HG03196 (cell line): Measurements from ENCODE around the gene SGK1.
"Not testable (repeated sequence)": the region's sequence is repeated elsewhere in the genome, so short reads cannot be mapped to it uniquely, and the experiment has no call there.

Experiments used
- ATAC-seq: cut with Tn5 transposase; IDR thresholded peaks from one replicate; pipeline ENCODE4 v1.9.1; 2021; ENCODE audit not compliant: unreplicated experiment

The SGK1 gene

GRCh38 chr6:134328792-134329191 is 10.9 kb upstream of the SGK1 start:
- no peak for ATAC-seq

DNA sequence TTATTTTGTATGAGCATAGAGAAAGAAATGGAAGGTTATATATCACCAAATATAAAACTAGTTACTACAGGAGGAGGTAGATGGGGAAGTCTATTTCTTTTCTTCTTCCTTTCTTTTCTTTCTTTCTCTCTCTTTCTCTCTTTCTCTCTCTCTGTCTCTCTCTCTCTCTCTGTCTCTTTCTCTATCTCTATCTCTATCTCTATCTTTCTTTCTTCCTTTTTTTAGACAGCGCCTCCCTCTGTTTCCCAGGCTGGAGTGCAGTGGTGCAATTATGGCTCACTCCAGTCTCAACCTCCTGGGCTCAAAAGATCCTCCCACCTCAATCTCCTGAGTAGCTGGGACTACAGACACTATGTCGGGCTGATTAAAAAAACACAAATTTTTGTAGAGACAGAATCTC is 10.2 kb upstream of the SGK1 start:
- ATAC-seq, result no peak

- ATAC-seq, result not testable (repeated sequence)
Measured at GRCh38 chr6:134326192-134326591, 8.3 kb upstream of the SGK1 start.

GRCh38 chr6:134324766-134325165 is 6.9 kb upstream of the SGK1 start:
- no peak for ATAC-seq

DNA sequence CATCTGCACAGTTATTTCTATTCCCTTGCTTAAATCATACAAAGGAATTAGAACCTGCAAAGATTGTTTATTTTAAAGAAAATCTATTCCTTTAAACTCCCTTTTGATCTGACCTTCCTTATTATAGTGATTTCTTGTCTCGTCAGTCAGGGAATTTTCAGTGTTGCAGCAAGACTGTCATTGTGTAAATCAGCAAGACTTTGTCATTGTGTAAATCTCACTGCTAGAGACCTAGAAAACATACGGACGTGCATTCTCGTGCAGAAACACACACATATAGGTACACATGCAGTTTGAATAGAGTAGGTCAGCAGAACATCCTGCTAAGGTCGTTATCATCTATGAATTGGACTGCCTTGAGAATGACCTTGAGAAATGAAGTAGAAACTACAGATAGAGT is 6.2 kb upstream of the SGK1 start:
- no peak for ATAC-seq

DNA sequence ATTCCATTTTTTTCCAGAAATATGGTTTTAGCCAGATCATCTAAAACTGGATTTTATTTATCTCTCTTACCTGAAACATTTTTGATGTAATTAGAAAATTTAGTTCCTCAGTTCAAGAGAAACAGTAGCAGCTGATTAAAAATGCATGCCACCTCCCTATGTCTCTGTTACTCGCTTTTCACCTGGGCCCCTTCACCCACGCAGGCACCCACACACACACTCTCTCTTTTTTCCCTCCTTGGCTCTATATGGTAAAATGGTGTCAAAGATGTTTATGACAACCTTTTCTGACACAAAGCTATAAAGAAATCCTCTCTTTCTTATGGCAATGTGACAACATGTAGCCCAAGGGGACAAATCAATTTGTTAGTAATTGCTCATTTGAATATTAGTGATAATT is 5.8 kb upstream of the SGK1 start:
- ATAC-seq, result no peak

DNA sequence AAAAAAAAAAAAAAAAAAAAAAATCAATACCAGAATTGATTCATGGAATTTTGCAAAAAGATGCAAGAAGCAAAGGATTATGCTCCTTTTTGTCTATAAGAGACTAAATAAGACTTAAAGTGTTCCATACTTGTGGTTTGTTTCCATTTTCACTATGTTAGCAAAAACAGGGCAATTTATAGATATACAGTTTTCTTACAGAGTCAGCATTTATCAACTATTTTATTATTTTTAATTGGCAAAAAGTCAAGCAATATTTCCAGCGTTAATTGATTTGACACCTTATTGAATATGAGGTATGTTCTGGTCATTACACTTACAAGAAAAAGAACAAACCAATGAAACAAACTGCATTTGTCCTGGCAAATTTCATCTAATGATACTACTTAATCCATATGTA is 5.4 kb upstream of the SGK1 start:
- no peak for ATAC-seq

- no peak for ATAC-seq
Measured at GRCh38 chr6:134322216-134322615, 4.3 kb upstream of the SGK1 start.

GRCh38 chr6:134321246-134321645 is 3.3 kb upstream of the SGK1 start:
- no peak for ATAC-seq

DNA sequence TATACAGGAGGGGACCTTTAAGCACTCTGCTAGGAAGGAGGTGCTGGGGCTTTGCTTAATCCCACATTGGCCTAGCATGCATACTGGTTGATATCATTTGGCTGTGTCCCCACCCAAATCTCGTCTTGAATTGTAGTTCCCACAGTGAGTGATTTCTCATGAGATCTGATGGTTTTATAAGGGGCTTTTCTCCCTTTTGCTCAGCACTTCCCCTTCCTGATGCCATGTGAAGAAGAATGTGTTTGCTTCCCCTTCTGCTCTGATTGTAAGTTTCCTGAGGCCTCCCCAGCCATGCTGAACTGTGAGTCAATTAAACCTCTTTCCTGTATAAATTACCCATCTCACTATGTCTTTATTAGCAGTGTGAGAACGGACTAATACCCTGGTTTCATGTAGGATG is 1.8 kb upstream of the SGK1 start:
- ATAC-seq, result not testable (repeated sequence)

- ATAC-seq, result no peak
Measured at GRCh38 chr6:134318974-134319281, 1.0 kb upstream of the SGK1 start.

DNA sequence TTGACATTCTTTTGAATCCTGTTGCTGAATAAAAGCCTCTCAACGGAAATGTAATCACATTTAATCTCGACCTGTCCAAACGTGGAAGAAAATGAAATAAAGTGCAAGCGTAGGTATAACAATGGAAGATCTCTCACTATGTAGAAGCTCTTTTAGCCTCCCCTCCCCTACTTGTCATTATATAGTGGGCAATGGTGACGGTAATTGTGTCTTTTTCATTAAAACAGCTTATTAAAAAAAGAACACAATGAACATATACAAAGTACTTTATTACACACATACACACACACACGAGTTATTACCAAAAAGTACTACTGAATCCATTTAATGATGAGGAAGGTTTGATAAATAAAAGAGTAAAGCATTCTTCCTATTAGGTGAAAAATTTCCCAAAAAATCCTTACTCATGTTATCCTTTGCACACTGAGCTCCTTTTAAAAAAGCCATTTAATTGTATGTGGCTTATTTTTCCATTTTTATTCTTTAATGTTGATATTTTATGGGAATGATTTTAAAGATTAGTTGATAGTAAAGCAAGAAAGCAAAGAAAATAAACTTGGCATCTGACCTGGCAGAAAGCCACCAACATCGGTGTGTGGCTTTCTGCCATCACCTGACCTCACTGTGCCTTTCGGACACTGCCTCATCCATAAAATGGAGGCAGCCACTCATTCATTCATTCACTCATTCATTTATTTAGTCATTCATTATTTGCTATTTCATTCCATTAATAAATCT is 493 bp upstream of the SGK1 start:
- ATAC-seq, result no peak

- no peak for ATAC-seq
Measured at GRCh38 chr6:134316733-134317431, 1.0 kb downstream of the SGK1 start.

DNA sequence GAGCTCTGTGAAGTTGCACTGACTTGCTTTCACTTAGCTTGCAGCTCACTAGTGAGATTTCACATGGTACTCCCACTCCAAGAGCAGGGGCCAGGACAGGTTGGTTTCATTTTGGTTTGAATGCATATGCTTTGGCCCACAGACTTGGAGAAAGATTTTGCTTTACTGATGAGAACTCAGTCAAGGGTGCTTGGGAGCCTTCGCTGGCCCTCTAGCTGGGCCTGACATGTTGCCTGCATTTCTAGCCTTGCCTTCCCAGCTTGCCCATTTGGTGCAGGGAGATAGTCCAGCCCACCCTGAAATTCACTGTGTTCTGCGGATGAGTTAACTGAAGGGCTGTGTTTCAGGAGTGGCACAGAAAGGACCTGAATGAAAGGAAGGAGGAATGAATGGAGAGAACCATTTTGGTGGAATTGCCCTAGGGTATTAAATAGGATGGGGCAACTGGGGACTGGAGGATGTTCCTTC is 1.9 kb downstream of the SGK1 start:
- no peak for ATAC-seq

DNA sequence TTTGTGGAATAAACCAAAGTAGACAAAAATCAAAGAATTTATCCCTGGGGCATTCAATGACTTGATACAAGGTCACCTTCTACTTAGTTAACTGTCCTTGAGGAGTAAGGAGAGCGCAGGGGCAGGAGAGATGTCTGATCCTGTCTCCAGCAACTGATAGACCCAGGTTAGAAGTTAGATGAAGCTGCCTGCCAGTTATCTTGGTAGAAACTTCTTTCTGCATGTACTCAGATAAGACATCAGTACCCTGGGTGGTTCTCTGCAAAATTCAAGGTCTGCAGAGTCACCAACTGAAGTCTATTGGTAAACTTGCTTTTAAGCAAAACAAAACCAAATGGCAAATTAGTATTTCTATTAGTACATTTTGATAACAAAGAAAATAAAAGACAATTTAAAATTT is 2.7 kb downstream of the SGK1 start:
- no peak for ATAC-seq

- no peak for ATAC-seq
Measured at GRCh38 chr6:134314006-134314821, 3.7 kb downstream of the SGK1 start.

GRCh38 chr6:134312038-134312660 is 5.8 kb downstream of the SGK1 start:
- ATAC-seq, result no peak

- ATAC-seq, result no peak
Measured at GRCh38 chr6:134310817-134311216, 7.1 kb downstream of the SGK1 start.

- ATAC-seq, result no peak
Measured at GRCh38 chr6:134309983-134310605, 7.8 kb downstream of the SGK1 start.

DNA sequence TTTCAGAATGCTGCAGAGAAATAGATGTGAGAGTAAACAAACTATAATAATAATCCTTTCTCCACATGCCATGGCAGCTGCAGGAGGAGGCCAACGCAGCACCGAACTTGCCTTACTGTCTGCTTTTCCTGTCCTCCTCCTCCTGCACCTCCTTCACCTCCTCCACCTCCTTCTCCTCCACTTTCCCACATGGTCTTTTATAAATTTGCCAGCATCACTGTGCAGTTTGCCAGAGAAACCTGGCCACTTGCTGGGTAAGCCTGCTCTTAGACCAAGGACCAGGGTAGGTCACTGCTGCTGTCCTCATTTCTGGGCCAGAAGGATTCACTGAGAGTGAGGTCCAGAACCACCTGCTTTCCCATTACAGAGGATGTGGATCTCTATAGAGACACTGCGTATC is 8.7 kb downstream of the SGK1 start:
- no peak for ATAC-seq

- no peak for ATAC-seq
Measured at GRCh38 chr6:134308800-134309199, 9.1 kb downstream of the SGK1 start.
